Body of pancreas (tissue), 4 donors: ENCODE data around the gene PACSIN2. TPM values are rescaled to one million over a fixed set of nuclear protein-coding genes. Genes with fewer than 3 reads are reported as not detected.
"Not testable (repeated sequence)": the region's sequence is repeated elsewhere in the genome, so short reads cannot be mapped to it uniquely, and the experiment has no call there.

Experiments
- ATAC-seq: fragments of 150-250 bp; one replicate; pipeline ENCODE4 v1.9.1; 2016
- DNase-seq, 4 donors: peaks; one replicate each; pipeline ENCODE4 v3.0.0-alpha.2; 2019
- H3K27ac ChIP-seq, 4 donors: fragments of 200-600 bp; sonication (generic); 1 replicate in 3 of 4; 2 replicates in 1 of 4; pipeline versions ENCODE4 v1.5.1 to v1.6.1; 2016 to 2019; ENCODE audit warnings: mild to moderate bottlenecking in 1 of 4, mixed read lengths in 1 of 4, moderate library complexity in 1 of 4
- H3K27me3 ChIP-seq, 2 donors: fragments of 200-600 bp; sonication (generic); one replicate each; pipeline ENCODE4 v1.6.0; 2016; ENCODE audit warnings: mild to moderate bottlenecking in 1 of 2
- H3K36me3 ChIP-seq, 2 donors: fragments of 200-600 bp; sonication (generic); replicated peaks in 1 of 2; 2 replicates each; pipeline ENCODE4 v1.5.1; 2016; ENCODE audit warnings: low read depth in 2 of 2; ENCODE audit not compliant: insufficient read depth in 1 of 2
- H3K4me1 ChIP-seq: fragments of 200-600 bp; sonication (generic); one replicate; pipeline ENCODE4 v1.6.0; 2016
- H3K4me3 ChIP-seq, 2 donors: fragments of 200-600 bp; sonication (generic); 1 replicate in 1 of 2; 2 replicates in 1 of 2; pipeline ENCODE4 v1.5.1; 2016 to 2019
- H3K9me3 ChIP-seq, 3 donors: fragments of 200-600 bp; sonication (generic); 1 replicate in 2 of 3; 2 replicates in 1 of 3; pipeline ENCODE4 v1.5.1; 2016
- CTCF ChIP-seq, 7 experiments: fragments of 450-650 bp in 4 of 7; fragments of 200-600 bp in 3 of 7; sonication (generic) in 3 of 7; IDR thresholded peaks; one replicate each; pipeline ENCODE4 v1.5.1; 2016 to 2019; ENCODE audit warnings: antibody characterized with exemption in 7 of 7
- POLR2A ChIP-seq, 3 donors: fragments of 450-650 bp; IDR thresholded peaks; one replicate each; pipeline ENCODE4 v1.6.1; 2016; ENCODE audit warnings: antibody characterized with exemption in 3 of 3, mild to moderate bottlenecking in 2 of 3
- WGBS, 2 donors: methylation state at CpG; one replicate each; pipeline ENCODE4 v1.1.5; 2017; 5-methylcytosine and 5-hydroxymethylcytosine counted together
- intact Hi-C: fragments of 100-400 bp; cut with DNase I; formaldehyde crosslinking; loops from one replicate; pipeline ENCODE4 v1.15.1; 2023
- total RNA-seq, 2 donors: library from RNA; depleted of rRNA; stranded (reverse); fragments of >200 nt; gene quantifications; one replicate each; pipeline ENCODE4 v1.1.0, GENCODE V29; 2016

The PACSIN2 gene
- total RNA-seq, 2 donors from 2014 or later: 117 to 118 TPM

GRCh38 chr22:42919199-42919598, 95.8 kb downstream of the PACSIN2 start:
- DNase-seq (no peak), ATAC-seq (no peak)
- Histone ChIP-seq H3K27me3 (no peaks in the 10 kb centered on the region), H3K27ac (peak overlapping the region in 3 of 4 donors; percentile 4 to 91 (median 87)), H3K4me1 (peaks cover 98% of the 10 kb centered on the region), H3K4me3 (no peak overlapping the region), H3K36me3 (no peaks in the 10 kb centered on the region), H3K9me3 (no peaks in the 10 kb centered on the region)
- TF ChIP-seq CTCF (IDR thresholded peaks at IDR 0.05): no peak
- TF ChIP-seq POLR2A (IDR thresholded peaks at IDR 0.05): no peak
- WGBS, 2 donors: 60 to 85% methylated on average over 6 of the region's 6 CpGs
- intact Hi-C loops: no loop called here

DNA sequence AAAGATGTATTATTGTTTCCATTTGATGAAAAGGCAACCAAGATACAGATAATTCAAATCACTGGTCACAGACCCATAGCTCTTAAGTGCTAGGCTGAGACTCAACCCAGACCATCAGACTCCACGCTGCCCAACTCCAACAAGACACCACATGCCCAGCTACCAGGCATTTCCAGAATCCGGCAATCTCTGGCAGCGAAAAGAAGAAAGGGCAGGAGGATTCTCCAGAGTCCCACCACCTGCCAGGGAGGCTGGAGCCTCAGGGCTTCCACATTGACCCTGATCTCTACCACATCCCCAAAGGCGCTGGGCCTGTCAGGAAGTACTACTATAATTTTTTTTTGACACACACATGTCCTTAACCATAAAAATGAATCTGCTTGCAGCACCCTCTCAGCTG, 96.4 kb downstream of the PACSIN2 start:
- H3K27me3 ChIP-seq: no peaks in the 10 kb centered on the region
- H3K4me3 ChIP-seq: no peak overlapping the region
- ATAC-seq (no peak), DNase-seq (no peak)
- peaks cover 98% of the 10 kb centered on the region for H3K4me1 ChIP-seq
- 87 to 89% methylated on average over 4 of the region's 4 CpGs for WGBS, 2 donors
- no peaks in the 10 kb centered on the region for H3K36me3 ChIP-seq
- peak overlapping the region in 2 of 4 donors; percentile 44 to 87 for H3K27ac ChIP-seq
- TF ChIP-seq POLR2A (IDR thresholded peaks at IDR 0.05) (no peak), CTCF (IDR thresholded peaks at IDR 0.05) (no peak)
- H3K9me3 ChIP-seq: no peaks in the 10 kb centered on the region
- intact Hi-C loops: no loop called here

DNA sequence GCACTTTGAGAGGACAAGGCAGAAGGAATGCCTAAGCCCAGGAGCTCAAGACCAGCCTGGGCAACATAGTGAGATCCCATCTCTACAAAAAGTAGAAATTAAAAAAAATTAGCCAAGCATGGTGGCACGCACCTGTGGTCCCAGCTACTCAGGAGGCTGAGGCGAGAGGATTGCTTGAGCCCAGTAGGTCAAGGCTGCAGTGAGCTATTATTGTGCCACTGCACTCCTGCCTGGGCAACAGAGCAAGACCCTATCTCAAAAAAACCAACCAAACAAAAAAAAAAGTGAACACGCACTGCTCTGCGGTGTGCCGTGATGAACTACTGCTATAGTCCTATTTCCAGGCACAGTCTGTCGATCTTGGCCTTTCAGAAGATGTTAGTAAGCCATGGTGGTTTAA, 97.6 kb downstream of the PACSIN2 start:
- H3K4me3 ChIP-seq, intact Hi-C loops, H3K36me3 ChIP-seq, ATAC-seq, H3K27me3 ChIP-seq, DNase-seq, H3K9me3 ChIP-seq: not testable (repeated sequence)
- Histone ChIP-seq H3K4me1 (peaks cover 98% of the 10 kb centered on the region), H3K27ac (peak overlapping the region; percentile 62 to 86 (median 73))
- WGBS, 2 donors: 92 to 95% methylated on average over 6 of the region's 6 CpGs

DNA sequence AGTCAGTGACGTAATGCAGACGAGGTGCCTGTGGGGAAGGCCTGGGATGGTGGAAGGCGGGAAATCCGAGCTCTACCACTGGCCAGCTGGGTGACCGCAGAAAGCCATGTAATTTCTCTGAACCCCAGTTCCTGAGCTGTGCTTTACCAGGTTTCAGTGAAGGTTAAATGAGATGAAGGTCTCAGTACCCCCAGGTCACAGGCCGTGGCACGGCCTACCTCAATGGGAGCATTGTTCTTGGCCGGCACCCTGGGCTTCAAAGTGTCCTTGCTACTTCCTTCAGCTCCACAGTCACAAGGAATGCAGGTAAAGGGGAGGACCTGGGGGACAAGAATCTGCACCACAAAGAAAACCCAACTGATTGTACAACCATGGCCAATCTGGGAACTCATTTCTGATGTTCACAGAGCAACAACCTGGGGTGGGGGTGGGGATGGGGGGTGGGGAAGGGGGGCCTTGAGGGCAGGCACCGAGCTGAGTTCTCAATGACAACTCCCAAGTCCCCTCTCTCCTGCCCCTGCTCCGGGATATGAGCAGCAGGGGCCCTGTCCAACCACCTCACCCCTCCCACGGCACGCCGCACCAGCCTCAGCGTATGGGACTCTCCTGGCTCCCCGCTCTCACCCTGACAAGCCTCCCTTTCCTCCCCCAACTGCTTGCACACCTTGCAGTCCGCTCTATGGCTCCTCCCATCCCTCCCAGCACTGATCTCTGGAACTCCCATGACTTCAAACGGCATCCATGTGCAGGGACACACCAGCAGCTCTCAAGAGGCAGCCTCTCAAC, 98.8 kb downstream of the PACSIN2 start:
- Histone ChIP-seq H3K36me3 (no peaks in the 10 kb centered on the region), H3K27me3 (no peaks in the 10 kb centered on the region), H3K4me1 (peaks cover 98% of the 10 kb centered on the region), H3K27ac (peak overlapping the region; percentile 71 to 86 (median 73)), H3K4me3 (no peak overlapping the region), H3K9me3 (no peaks in the 10 kb centered on the region)
- DNase-seq (peak; percentile 44 to 78 (median 74)), ATAC-seq (peak; percentile 43)
- no peak for TF ChIP-seq POLR2A (IDR thresholded peaks at IDR 0.05)
- TF ChIP-seq CTCF (IDR thresholded peaks at IDR 0.05): no peak
- WGBS, 2 donors: 50 to 67% methylated on average over 16 to 17 of the region's 17 CpGs
- intact Hi-C loops: no loop called here

- WGBS, 2 donors: 49 to 51% methylated on average over 5 to 6 of the region's 6 CpGs
- intact Hi-C loops: no loop called here
- Histone ChIP-seq H3K27me3 (no peaks in the 10 kb centered on the region), H3K36me3 (no peaks in the 10 kb centered on the region), H3K4me1 (peaks cover 98% of the 10 kb centered on the region), H3K9me3 (no peaks in the 10 kb centered on the region), H3K27ac (peak overlapping the region; percentile 71 to 86 (median 73)), H3K4me3 (no peak overlapping the region)
- TF ChIP-seq CTCF (IDR thresholded peaks at IDR 0.05) (no peak), POLR2A (IDR thresholded peaks at IDR 0.05) (no peak)
- ATAC-seq: peak; percentile 44
- DNase-seq: peak; percentile 52 to 80 (median 74)
Observed at GRCh38 chr22:42914511-42915076, 100.4 kb downstream of the PACSIN2 start.
